Mucosa of gallbladder (tissue), 1 donor: Measurements from ENCODE around the gene KRTAP19-6. TPM values are rescaled to one million over a fixed set of nuclear protein-coding genes. Genes with fewer than 3 reads are reported as not detected.
"Not testable (repeated sequence)": the region's sequence is repeated elsewhere in the genome, so short reads cannot be mapped to it uniquely, and the experiment has no call there.

ENCODE experiments used
- DNase-seq: peaks from one replicate; pipeline ENCODE4 v3.0.0-alpha.2; 2020; ENCODE audit warnings: low spot score
- total RNA-seq: library from RNA; stranded (reverse); gene quantifications from one replicate; pipeline ENCODE4 v1.2.1, GENCODE V29; 2021
- donor health status: DM: no; HTN: no; CAD: no.

The KRTAP19-6 gene
- total RNA-seq, result not detected

GRCh38 chr21:30541764-30542163 is at the start of gene KRTAP19-6:
KRTAP19-6 (minus strand) TSS chr21:30541864; CDS start chr21:30541833, 31 bp downstream.
- DNase-seq, result no peak

- no peak for DNase-seq
Observed at GRCh38 chr21:30590297-30590696, 48.6 kb upstream of the KRTAP19-6 start, which contains the start of gene KRTAP22-2. KRTAP22-2 (minus strand) TSS chr21:30590397.

GRCh38 chr21:30582870-30583269 is 41.2 kb upstream of the KRTAP19-6 start:
- no peak for DNase-seq

GRCh38 chr21:30580132-30580531 is 38.5 kb upstream of the KRTAP19-6 start:
- no peak for DNase-seq

GRCh38 chr21:30579346-30579745 is 37.7 kb upstream of the KRTAP19-6 start:
- DNase-seq, result no peak

GRCh38 chr21:30577766-30578165 is 36.1 kb upstream of the KRTAP19-6 start:
- DNase-seq, result no peak

GRCh38 chr21:30567617-30568016 is 26.0 kb upstream of the KRTAP19-6 start:
- no peak for DNase-seq

GRCh38 chr21:30563630-30564029 is 22.0 kb upstream of the KRTAP19-6 start:
- no peak for DNase-seq

- no peak for DNase-seq
Observed at GRCh38 chr21:30563072-30563471, 21.4 kb upstream of the KRTAP19-6 start.

- DNase-seq, result no peak
Observed at GRCh38 chr21:30561957-30562356, 20.3 kb upstream of the KRTAP19-6 start.

- no peak for DNase-seq
Observed at GRCh38 chr21:30561264-30561895, 19.7 kb upstream of the KRTAP19-6 start, which contains the start of gene KRTAP19-7. KRTAP19-7 (minus strand) TSS chr21:30561314; CDS start chr21:30561289, 25 bp downstream.

- no peak for DNase-seq
Observed at GRCh38 chr21:30555095-30555494, 13.4 kb upstream of the KRTAP19-6 start.

- no peak for DNase-seq
Observed at GRCh38 chr21:30552782-30553181, 11.1 kb upstream of the KRTAP19-6 start.

- DNase-seq, result no peak
Observed at GRCh38 chr21:30518876-30519275, 22.8 kb downstream of the KRTAP19-6 start.

- no peak for DNase-seq
Observed at GRCh38 chr21:30515681-30516080, 26.0 kb downstream of the KRTAP19-6 start.

- DNase-seq, result not testable (repeated sequence)
Observed at GRCh38 chr21:30505621-30506205, 36.0 kb downstream of the KRTAP19-6 start.

- no peak for DNase-seq
Observed at GRCh38 chr21:30502041-30502440, 39.6 kb downstream of the KRTAP19-6 start, which contains the start of gene KRTAP19-5. KRTAP19-5 (minus strand) TSS chr21:30502141; CDS start chr21:30502090, 51 bp downstream.

GRCh38 chr21:30497065-30497464 is 44.6 kb downstream of the KRTAP19-6 start, which contains the start of gene KRTAP19-4:
KRTAP19-4 (minus strand) TSS chr21:30497165; CDS start chr21:30497110, 55 bp downstream.
- no peak for DNase-seq

- DNase-seq, result no peak
Observed at GRCh38 chr21:30491963-30492428, 49.7 kb downstream of the KRTAP19-6 start, which contains the start of gene KRTAP19-3. KRTAP19-3 (minus strand) TSS chr21:30492013; CDS start chr21:30491957, 56 bp downstream.
